Brain microvascular endothelial cell (primary cell): ENCODE data around the gene C6orf15.

ENCODE experiments used
- DNase-seq: peaks from one replicate; pipeline ENCODE4 v3.0.0-alpha.2; 2020
- H3K27ac ChIP-seq: fragments of 250-450 bp; sonication (Bioruptor Pico); 2 replicates; pipeline ENCODE4 v1.5.1; 2020; ENCODE audit warnings: mild to moderate bottlenecking, moderate library complexity
- H3K27me3 ChIP-seq: fragments of 250-450 bp; sonication (Bioruptor Pico); replicated peaks from 2 replicates; pipeline ENCODE4 v1.5.1; 2020; ENCODE audit warnings: mild to moderate bottlenecking
- H3K36me3 ChIP-seq: fragments of 250-450 bp; sonication (Bioruptor Pico); replicated peaks from 2 replicates; pipeline ENCODE4 v1.5.1; 2020; ENCODE audit warnings: mild to moderate bottlenecking
- H3K4me3 ChIP-seq: 2 replicates; pipeline ENCODE4 v1.5.1; 2011; ENCODE audit warnings: low read depth, mild to moderate bottlenecking, control low read depth, low read length, moderate library complexity
- CTCF ChIP-seq: IDR thresholded peaks from 2 replicates; pipeline ENCODE4 v1.5.1; 2011; ENCODE audit warnings: low read depth, mild to moderate bottlenecking, moderate library complexity, low read length, control low read depth, inconsistent platforms; ENCODE audit errors: missing control alignments
- in situ Hi-C: cut with HindIII; loops from 2 replicates; pipeline ENCODE4 v1.10.0; 2017; ENCODE audit warnings: low sequenced_read_pairs, low pct_ligation_motif_present

C6orf15 gene

GRCh38 chr6:31092769-31093505 lies 19.4 kb downstream of the C6orf15 start:
- Histone ChIP-seq H3K27ac (no peak overlapping the region), H3K27me3 (no peaks in the 10 kb centered on the region), H3K36me3 (no peaks in the 10 kb centered on the region), H3K4me3 (no peak overlapping the region)
- in situ Hi-C loops = no loop called here
- DNase-seq = no peak
- no peak for TF ChIP-seq CTCF

- no peak overlapping the region for H3K4me3 ChIP-seq
- in situ Hi-C loops = no loop called here
- DNase-seq = no peak
- no peaks in the 10 kb centered on the region for H3K36me3 ChIP-seq
- TF ChIP-seq CTCF = no peak
- H3K27me3 ChIP-seq = no peaks in the 10 kb centered on the region
- H3K27ac ChIP-seq = no peak overlapping the region
Measured at GRCh38 chr6:31092238-31092637, 20.1 kb downstream of the C6orf15 start.

GRCh38 chr6:31091680-31092079 lies 20.7 kb downstream of the C6orf15 start:
- H3K27ac ChIP-seq = no peak overlapping the region
- TF ChIP-seq CTCF = no peak
- in situ Hi-C loops = no loop called here
- DNase-seq = no peak
- no peak overlapping the region for H3K4me3 ChIP-seq
- H3K36me3 ChIP-seq = no peaks in the 10 kb centered on the region
- H3K27me3 ChIP-seq = no peaks in the 10 kb centered on the region

- Histone ChIP-seq H3K36me3 (no peaks in the 10 kb centered on the region), H3K27me3 (no peaks in the 10 kb centered on the region), H3K4me3 (no peak overlapping the region), H3K27ac (no peak overlapping the region)
- no peak for DNase-seq
- in situ Hi-C loops = no loop called here
- TF ChIP-seq CTCF = no peak
Measured at GRCh38 chr6:31090973-31091364, 21.4 kb downstream of the C6orf15 start.

- no peak overlapping the region for H3K27ac ChIP-seq
- in situ Hi-C loops = no loop called here
- H3K27me3 ChIP-seq = no peaks in the 10 kb centered on the region
- no peak for DNase-seq
- no peaks in the 10 kb centered on the region for H3K36me3 ChIP-seq
- no peak for TF ChIP-seq CTCF
- H3K4me3 ChIP-seq = no peak overlapping the region
Measured at GRCh38 chr6:31090275-31090972, 22.0 kb downstream of the C6orf15 start.
